Stimulated activated naive B cell treated with anti-CD40 and anti-IgM and Interleukin-4, amounts not matched to agents 10 μg/mL and 1 μg/mL and 100 μg/mL, for 72 hours (primary cell): ENCODE data around the gene ZNRF3.
"Not testable (repeated sequence)": the region's sequence is repeated elsewhere in the genome, so short reads cannot be mapped to it uniquely, and the experiment has no call there.

Experiments
- ATAC-seq, 2 donors: fragments of 150-1000 bp; cut with Tn5 transposase; replicated peaks; 2 replicates each; pipeline ENCODE4 v1.10.0; 2021; ENCODE audit warnings: moderate library complexity in 1 of 2
- DNase-seq: peaks from one replicate; pipeline ENCODE4 v3.0.0; 2021
- H3K27ac Mint-ChIP-seq: one replicate; pipeline ENCODE4 v1.8.0; 2022; ENCODE audit warnings: mild to moderate bottlenecking, mixed read lengths
- H3K27me3 Mint-ChIP-seq, 2 donors: one replicate each; pipeline ENCODE4 v1.8.0; 2022; ENCODE audit warnings: mixed read lengths in 2 of 2
- H3K36me3 Mint-ChIP-seq, 2 donors: one replicate each; pipeline ENCODE4 v1.8.0; 2022; ENCODE audit warnings: mixed read lengths in 2 of 2, mild to moderate bottlenecking in 1 of 2
- H3K4me1 Mint-ChIP-seq, 2 donors: one replicate each; pipeline ENCODE4 v1.8.0; 2022; ENCODE audit warnings: mixed read lengths in 2 of 2, mild to moderate bottlenecking in 1 of 2
- H3K4me3 Mint-ChIP-seq, 2 donors: one replicate each; pipeline ENCODE4 v1.8.0; 2022; ENCODE audit warnings: mild to moderate bottlenecking in 2 of 2, mixed read lengths in 2 of 2, moderate library complexity in 1 of 2
- H3K9me3 Mint-ChIP-seq, 2 donors: one replicate each; pipeline ENCODE4 v1.8.0; 2022; ENCODE audit warnings: mixed read lengths in 2 of 2, mild to moderate bottlenecking in 1 of 2

Gene ZNRF3

GRCh38 chr22:29081517-29082236 lies 198.3 kb downstream of the ZNRF3 start:
- H3K27me3 Mint-ChIP-seq: peaks cover 13 to 32% of the 10 kb centered on the region in 2 donors
- ATAC-seq (no peak), DNase-seq (no peak)
- no peaks in the 10 kb centered on the region for H3K36me3 Mint-ChIP-seq
- no peaks in the 10 kb centered on the region for H3K4me1 Mint-ChIP-seq
- H3K9me3 Mint-ChIP-seq: no peaks in the 10 kb centered on the region
- no peak overlapping the region for H3K4me3 Mint-ChIP-seq
- no peak overlapping the region for H3K27ac Mint-ChIP-seq

GRCh38 chr22:29082826-29083545 lies 199.6 kb downstream of the ZNRF3 start:
- Mint-ChIP-seq H3K4me3 (no peak overlapping the region), H3K9me3 (no peaks in the 10 kb centered on the region), H3K27ac (no peak overlapping the region), H3K27me3 (peaks cover 7 to 29% of the 10 kb centered on the region in 2 donors), H3K36me3 (no peaks in the 10 kb centered on the region), H3K4me1 (no peaks in the 10 kb centered on the region)
- ATAC-seq (no peak), DNase-seq (no peak)

- not testable (repeated sequence) for H3K36me3 Mint-ChIP-seq, H3K4me3 Mint-ChIP-seq, ATAC-seq, DNase-seq, H3K27ac Mint-ChIP-seq, H3K9me3 Mint-ChIP-seq, H3K4me1 Mint-ChIP-seq
- H3K27me3 Mint-ChIP-seq: peaks cover 3 to 24% of the 10 kb centered on the region in 2 donors
Measured at GRCh38 chr22:29083576-29083932, 200.2 kb downstream of the ZNRF3 start.

GRCh38 chr22:29083933-29084591 lies 200.7 kb downstream of the ZNRF3 start:
- DNase-seq (no peak), ATAC-seq (no peak)
- no peak overlapping the region for H3K4me3 Mint-ChIP-seq

GRCh38 chr22:29087012-29087411 lies 203.6 kb downstream of the ZNRF3 start:
- ATAC-seq: no peak
- H3K9me3 Mint-ChIP-seq: no peaks in the 10 kb centered on the region
- peaks cover 18 to 31% of the 10 kb centered on the region in 2 donors for H3K27me3 Mint-ChIP-seq
- no peak for DNase-seq
- H3K4me3 Mint-ChIP-seq: no peak overlapping the region
- no peak overlapping the region for H3K27ac Mint-ChIP-seq
- no peaks in the 10 kb centered on the region for H3K36me3 Mint-ChIP-seq
- H3K4me1 Mint-ChIP-seq: no peaks in the 10 kb centered on the region

More at GRCh38 chr22:29083933-29084591, 200.7 kb downstream of the ZNRF3 start:
- Mint-ChIP-seq H3K27me3 (peaks cover 5 to 23% of the 10 kb centered on the region in 2 donors), H3K9me3 (no peaks in the 10 kb centered on the region), H3K27ac (no peak overlapping the region), H3K4me1 (no peaks in the 10 kb centered on the region), H3K36me3 (no peaks in the 10 kb centered on the region)

- H3K36me3 Mint-ChIP-seq: no peaks in the 10 kb centered on the region
- no peak for ATAC-seq
Measured at GRCh38 chr22:29088809-29089208, 205.4 kb downstream of the ZNRF3 start.

GRCh38 chr22:29089507-29089906 lies 206.1 kb downstream of the ZNRF3 start:
- DNase-seq: no peak
- no peak overlapping the region for H3K27ac Mint-ChIP-seq
- H3K27me3 Mint-ChIP-seq: peaks cover 28 to 37% of the 10 kb centered on the region in 2 donors
- H3K4me3 Mint-ChIP-seq: no peak overlapping the region
- H3K4me1 Mint-ChIP-seq: no peaks in the 10 kb centered on the region
- H3K9me3 Mint-ChIP-seq: no peaks in the 10 kb centered on the region
- no peaks in the 10 kb centered on the region for H3K36me3 Mint-ChIP-seq
- ATAC-seq: no peak

More at GRCh38 chr22:29088809-29089208, 205.4 kb downstream of the ZNRF3 start:
- no peaks in the 10 kb centered on the region for H3K4me1 Mint-ChIP-seq
- no peak overlapping the region for H3K4me3 Mint-ChIP-seq
- H3K27me3 Mint-ChIP-seq: peaks cover 23 to 31% of the 10 kb centered on the region in 2 donors
- DNase-seq: no peak
- H3K27ac Mint-ChIP-seq: no peak overlapping the region
- no peaks in the 10 kb centered on the region for H3K9me3 Mint-ChIP-seq

- H3K4me3 Mint-ChIP-seq: no peak overlapping the region
- H3K9me3 Mint-ChIP-seq: no peaks in the 10 kb centered on the region
- H3K36me3 Mint-ChIP-seq: no peaks in the 10 kb centered on the region
- no peak overlapping the region for H3K27ac Mint-ChIP-seq
- H3K27me3 Mint-ChIP-seq: peaks cover 28 to 39% of the 10 kb centered on the region in 2 donors
- DNase-seq (no peak), ATAC-seq (no peak)
- H3K4me1 Mint-ChIP-seq: no peaks in the 10 kb centered on the region
Measured at GRCh38 chr22:29090039-29090438, 206.7 kb downstream of the ZNRF3 start.

GRCh38 chr22:29092243-29092642 lies 208.9 kb downstream of the ZNRF3 start:
- peaks cover 28 to 39% of the 10 kb centered on the region in 2 donors for H3K27me3 Mint-ChIP-seq
- no peak overlapping the region for H3K4me3 Mint-ChIP-seq
- H3K9me3 Mint-ChIP-seq: no peaks in the 10 kb centered on the region

GRCh38 chr22:29093030-29093429 lies 209.7 kb downstream of the ZNRF3 start:
- no peak overlapping the region for H3K4me3 Mint-ChIP-seq
- no peaks in the 10 kb centered on the region for H3K36me3 Mint-ChIP-seq

More at GRCh38 chr22:29092243-29092642, 208.9 kb downstream of the ZNRF3 start:
- Mint-ChIP-seq H3K27ac (no peak overlapping the region), H3K36me3 (no peaks in the 10 kb centered on the region), H3K4me1 (no peaks in the 10 kb centered on the region)
- ATAC-seq (no peak), DNase-seq (no peak)

GRCh38 chr22:29093501-29094300 lies 210.3 kb downstream of the ZNRF3 start:
- Mint-ChIP-seq H3K9me3 (no peaks in the 10 kb centered on the region), H3K27ac (no peak overlapping the region), H3K4me3 (no peak overlapping the region), H3K27me3 (peaks cover 28 to 39% of the 10 kb centered on the region in 2 donors), H3K36me3 (no peaks in the 10 kb centered on the region), H3K4me1 (no peaks in the 10 kb centered on the region)
- ATAC-seq (no peak), DNase-seq (no peak)

More at GRCh38 chr22:29093030-29093429, 209.7 kb downstream of the ZNRF3 start:
- Mint-ChIP-seq H3K4me1 (no peaks in the 10 kb centered on the region), H3K27me3 (peaks cover 28 to 39% of the 10 kb centered on the region in 2 donors), H3K9me3 (no peaks in the 10 kb centered on the region), H3K27ac (no peak overlapping the region)
- DNase-seq: no peak
- no peak for ATAC-seq

- H3K9me3 Mint-ChIP-seq: no peaks in the 10 kb centered on the region
- no peak overlapping the region for H3K4me3 Mint-ChIP-seq
- peaks cover 21 to 32% of the 10 kb centered on the region in 2 donors for H3K27me3 Mint-ChIP-seq
- DNase-seq (no peak), ATAC-seq (no peak)
- H3K36me3 Mint-ChIP-seq: no peaks in the 10 kb centered on the region
- no peak overlapping the region for H3K27ac Mint-ChIP-seq
- H3K4me1 Mint-ChIP-seq: no peaks in the 10 kb centered on the region
Measured at GRCh38 chr22:29095459-29095858, 212.1 kb downstream of the ZNRF3 start.

- Mint-ChIP-seq H3K9me3 (no peaks in the 10 kb centered on the region), H3K36me3 (no peaks in the 10 kb centered on the region), H3K4me1 (no peaks in the 10 kb centered on the region), H3K27me3 (peaks cover 16 to 26% of the 10 kb centered on the region in 2 donors), H3K27ac (no peak overlapping the region), H3K4me3 (no peak overlapping the region)
- no peak for DNase-seq
- no peak for ATAC-seq
Measured at GRCh38 chr22:29096736-29097669, 213.6 kb downstream of the ZNRF3 start.
